K562 (cell line): ENCODE results near the gene MAGEB4. TPM values are rescaled to one million over a fixed set of nuclear protein-coding genes. Genes with fewer than 3 reads are reported as not detected.

ENCODE experiments used
- EWSR1 ChIP-seq: fragments of 450-650 bp; IDR thresholded peaks from 2 replicates; pipeline ENCODE4 v1.6.1; 2018; ENCODE audit warnings: borderline replicate concordance, mild to moderate bottlenecking, low read depth, moderate library complexity; ENCODE audit not compliant: partially characterized antibody
- FIP1L1 ChIP-seq: fragments of 200-400 bp; formaldehyde crosslinking; IDR thresholded peaks from 2 replicates; pipeline ENCODE4 v1.6.1; 2018; ENCODE audit warnings: mild to moderate bottlenecking, low read depth, low read length; ENCODE audit not compliant: poor library complexity, severe bottlenecking
- HDAC8 ChIP-seq: fragments of 450-650 bp; IDR thresholded peaks from 2 replicates; pipeline ENCODE4 v1.6.1; 2016; ENCODE audit warnings: mild to moderate bottlenecking, missing genetic modification characterization, moderate library complexity, missing compliant biosample characterization
- PRDM10 ChIP-seq: fragments of 450-650 bp; IDR thresholded peaks from 2 replicates; pipeline ENCODE4 v1.6.1; 2018; ENCODE audit not compliant: partially characterized antibody
- RBBP5 ChIP-seq: fragments of 200-600 bp; sonication (generic); IDR thresholded peaks from 2 replicates; pipeline ENCODE4 v1.6.1; 2012; ENCODE audit warnings: borderline replicate concordance, mild to moderate bottlenecking, low read length, control low read depth, inconsistent platforms; ENCODE audit not compliant: insufficient read depth, poor library complexity, severe bottlenecking
- TAF9B ChIP-seq: fragments of 450-650 bp; IDR thresholded peaks from 2 replicates; pipeline ENCODE4 v1.6.1; 2018; ENCODE audit warnings: mild to moderate bottlenecking; ENCODE audit not compliant: partially characterized antibody
- polyA plus RNA-seq, 8 experiments: library from polyadenylated mRNA; depleted of rRNA in 4 of 8; stranded (reverse) in 5 of 8; unstranded in 3 of 8; fragments of >200 nt; fragmentation: Nextera tagmentation in 2 of 8; fragmentation: Illumina TruSeq in 1 of 8; extraction: Ambion mirVana in 2 of 8; extraction: Trizol in 1 of 8; gene quantifications; 2 replicates each; pipeline versions ENCODE4 v1.2.1 to v1.2.3, GENCODE V29; 2011 to 2014; ENCODE audit warnings: inconsistent platforms in 1 of 8, missing spikeins in 1 of 8
- total RNA-seq, 7 experiments: library from RNA; depleted of rRNA in 6 of 7; stranded (reverse); fragments of >200 nt in 6 of 7; fragmentation: Illumina TruSeq in 2 of 7; extraction: Trizol in 2 of 7; gene quantifications; 2 replicates each; pipeline versions ENCODE4 v1.2.1 to v1.2.3, GENCODE V29; 2011 to 2021; ENCODE audit warnings: low replicate concordance in 1 of 7
- TF ChIP-seq, protein P1 (sequence below): fragments of 250-450 bp; sonication (Bioruptor Pico); IDR thresholded peaks from 2 replicates; pipeline ENCODE4 v1.9.0; 2021; ENCODE audit warnings: mild to moderate bottlenecking, inconsistent platforms
- TF ChIP-seq, protein P2 (sequence below): fragments of 450-650 bp; formaldehyde crosslinking; IDR thresholded peaks from 2 replicates; pipeline ENCODE4 v1.4.0; 2020; ENCODE audit warnings: mild to moderate bottlenecking, moderate library complexity
- TF ChIP-seq, protein P3 (sequence below): fragments of 450-650 bp; formaldehyde crosslinking; IDR thresholded peaks from 2 replicates; pipeline ENCODE4 v1.4.0; 2022; ENCODE audit warnings: missing genetic modification characterization

The MAGEB4 gene
- total and polyA plus RNA-seq, 9 of the 15 experiments (the other 6 are each of a cell fraction or from before 2014, with no cell fraction given): 0.04 to 0.09 (median 0.06) TPM; not detected in 6

DNA sequence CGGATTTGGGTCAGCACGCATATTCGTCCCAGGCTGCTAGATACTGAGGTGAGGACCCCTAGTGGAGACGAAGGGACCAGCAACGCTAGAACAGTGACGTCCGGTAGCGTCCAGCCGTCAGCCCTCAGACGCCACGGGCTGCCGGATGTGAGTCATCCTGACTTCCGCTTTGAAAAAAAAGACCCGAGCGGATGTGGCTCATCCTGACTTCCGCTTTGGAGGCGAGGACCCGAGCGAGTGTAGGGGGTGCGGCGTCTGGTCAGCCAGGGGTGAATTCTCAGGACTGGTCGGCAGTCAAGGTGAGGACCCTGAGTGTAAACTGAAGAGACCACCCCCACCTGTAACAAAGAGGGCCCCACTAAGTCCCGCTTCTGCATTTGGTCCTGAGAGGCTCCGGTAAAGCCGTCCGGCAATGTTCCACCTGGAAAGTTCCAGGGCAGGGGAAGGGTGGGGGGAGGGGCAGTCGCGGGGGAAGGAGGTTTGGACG lies 26.4 kb upstream of the MAGEB4 start, which contains the start of gene MAGEB2 (continued):
- TF ChIP-seq PRDM10 (peak; percentile 66), TAF9B (peak; percentile 43), HDAC8 (tag) (no peak), FIP1L1 (no peak), EWSR1 (no peak), RBBP5 (no peak)
- TF ChIP-seq, protein P1, sequence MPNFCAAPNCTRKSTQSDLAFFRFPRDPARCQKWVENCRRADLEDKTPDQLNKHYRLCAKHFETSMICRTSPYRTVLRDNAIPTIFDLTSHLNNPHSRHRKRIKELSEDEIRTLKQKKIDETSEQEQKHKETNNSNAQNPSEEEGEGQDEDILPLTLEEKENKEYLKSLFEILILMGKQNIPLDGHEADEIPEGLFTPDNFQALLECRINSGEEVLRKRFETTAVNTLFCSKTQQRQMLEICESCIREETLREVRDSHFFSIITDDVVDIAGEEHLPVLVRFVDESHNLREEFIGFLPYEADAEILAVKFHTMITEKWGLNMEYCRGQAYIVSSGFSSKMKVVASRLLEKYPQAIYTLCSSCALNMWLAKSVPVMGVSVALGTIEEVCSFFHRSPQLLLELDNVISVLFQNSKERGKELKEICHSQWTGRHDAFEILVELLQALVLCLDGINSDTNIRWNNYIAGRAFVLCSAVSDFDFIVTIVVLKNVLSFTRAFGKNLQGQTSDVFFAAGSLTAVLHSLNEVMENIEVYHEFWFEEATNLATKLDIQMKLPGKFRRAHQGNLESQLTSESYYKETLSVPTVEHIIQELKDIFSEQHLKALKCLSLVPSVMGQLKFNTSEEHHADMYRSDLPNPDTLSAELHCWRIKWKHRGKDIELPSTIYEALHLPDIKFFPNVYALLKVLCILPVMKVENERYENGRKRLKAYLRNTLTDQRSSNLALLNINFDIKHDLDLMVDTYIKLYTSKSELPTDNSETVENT (CRISPR knock-in tag): no peak
- TF ChIP-seq, protein P2, sequence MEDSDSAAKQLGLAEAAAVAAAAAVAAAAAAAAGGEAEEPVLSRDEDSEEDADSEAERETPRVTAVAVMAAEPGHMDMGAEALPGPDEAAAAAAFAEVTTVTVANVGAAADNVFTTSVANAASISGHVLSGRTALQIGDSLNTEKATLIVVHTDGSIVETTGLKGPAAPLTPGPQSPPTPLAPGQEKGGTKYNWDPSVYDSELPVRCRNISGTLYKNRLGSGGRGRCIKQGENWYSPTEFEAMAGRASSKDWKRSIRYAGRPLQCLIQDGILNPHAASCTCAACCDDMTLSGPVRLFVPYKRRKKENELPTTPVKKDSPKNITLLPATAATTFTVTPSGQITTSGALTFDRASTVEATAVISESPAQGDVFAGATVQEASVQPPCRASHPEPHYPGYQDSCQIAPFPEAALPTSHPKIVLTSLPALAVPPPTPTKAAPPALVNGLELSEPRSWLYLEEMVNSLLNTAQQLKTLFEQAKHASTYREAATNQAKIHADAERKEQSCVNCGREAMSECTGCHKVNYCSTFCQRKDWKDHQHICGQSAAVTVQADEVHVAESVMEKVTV (CRISPR knock-in tag): no peak
- TF ChIP-seq, protein P3, sequence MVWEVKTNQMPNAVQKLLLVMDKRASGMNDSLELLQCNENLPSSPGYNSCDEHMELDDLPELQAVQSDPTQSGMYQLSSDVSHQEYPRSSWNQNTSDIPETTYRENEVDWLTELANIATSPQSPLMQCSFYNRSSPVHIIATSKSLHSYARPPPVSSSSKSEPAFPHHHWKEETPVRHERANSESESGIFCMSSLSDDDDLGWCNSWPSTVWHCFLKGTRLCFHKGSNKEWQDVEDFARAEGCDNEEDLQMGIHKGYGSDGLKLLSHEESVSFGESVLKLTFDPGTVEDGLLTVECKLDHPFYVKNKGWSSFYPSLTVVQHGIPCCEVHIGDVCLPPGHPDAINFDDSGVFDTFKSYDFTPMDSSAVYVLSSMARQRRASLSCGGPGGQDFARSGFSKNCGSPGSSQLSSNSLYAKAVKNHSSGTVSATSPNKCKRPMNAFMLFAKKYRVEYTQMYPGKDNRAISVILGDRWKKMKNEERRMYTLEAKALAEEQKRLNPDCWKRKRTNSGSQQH (CRISPR knock-in tag): no peak
